IMR-90 (cell line): Measurements from ENCODE around the gene PLEK. TPM values are rescaled to one million over a fixed set of nuclear protein-coding genes. Genes with fewer than 3 reads are reported as not detected.

Experiments
- ATAC-seq: fragments of 200-7000 bp; cut with Tn5 transposase; 2 replicates; pipeline ENCODE4 v1.9.1; 2020; ENCODE audit warnings: low read depth, mild to moderate bottlenecking, moderate library complexity
- BruUV-seq: library from RNA; stranded (reverse); fragments of 400-500 nt; replicated peaks from 2 replicates; lab custom pipeline; 2021; lab: Mats Ljungman, UMichigan
- CTCF ChIA-PET: fragments of 300-600 bp; formaldehyde crosslinking; extraction: SDS; loops from one replicate; lab custom pipeline; 2021; ENCODE audit warnings: antibody characterized with exemption; lab: Yijun Ruan, JAX
- POLR2A ChIA-PET: fragments of 300-600 bp; sonication (Branson Sonifier 250); formaldehyde crosslinking; loops from one replicate; lab custom pipeline; 2022; ENCODE audit warnings: antibody characterized with exemption; ENCODE audit not compliant: unreplicated experiment; lab: Charles Lee
- DNase-seq: peaks from one replicate; pipeline ENCODE4 v3.0.0; 2013
- H2AFZ ChIP-seq: replicated peaks from 2 replicates; pipeline ENCODE3; 2013; ENCODE audit warnings: low read length, mild to moderate bottlenecking; ENCODE audit not compliant: poor library complexity
- H2AK5ac ChIP-seq: 2 replicates; pipeline ENCODE4 v1.6.1; 2013; ENCODE audit warnings: low read depth, low read length, inconsistent platforms
- H2AK9ac ChIP-seq: replicated peaks from 2 replicates; pipeline ENCODE3; 2013; ENCODE audit warnings: mild to moderate bottlenecking, low read depth, low read length, moderate library complexity; ENCODE audit not compliant: poor library complexity
- H2BK120ac ChIP-seq: 2 replicates; pipeline ENCODE4 v1.6.1; 2013; ENCODE audit warnings: low read depth, low read length, inconsistent platforms
- H2BK15ac ChIP-seq: 3 replicates; pipeline ENCODE4 v1.6.1; 2013; ENCODE audit warnings: low read depth, low read length, inconsistent platforms
- H2BK20ac ChIP-seq: 2 replicates; pipeline ENCODE4 v1.6.1; 2013; ENCODE audit warnings: low read depth, mild to moderate bottlenecking, inconsistent platforms, low read length, moderate library complexity
- H2BK5ac ChIP-seq: 2 replicates; pipeline ENCODE4 v1.6.1; 2013; ENCODE audit warnings: mild to moderate bottlenecking, low read depth, low read length, inconsistent platforms; ENCODE audit not compliant: poor library complexity, severe bottlenecking
- H3K14ac ChIP-seq: replicated peaks from 2 replicates; pipeline ENCODE4 v1.6.1; 2013; ENCODE audit warnings: low read depth, low read length, inconsistent platforms
- H3K18ac ChIP-seq: 2 replicates; pipeline ENCODE4 v1.6.1; 2013; ENCODE audit warnings: low read depth, low read length, control low read depth
- H3K23ac ChIP-seq: 2 replicates; pipeline ENCODE4 v1.6.1; 2013; ENCODE audit warnings: low read depth, low read length, inconsistent platforms
- H3K27ac ChIP-seq: 2 replicates; pipeline ENCODE4 v1.5.1; 2013; ENCODE audit warnings: mild to moderate bottlenecking, control low read depth, low read length; ENCODE audit not compliant: insufficient read depth
- H3K27me3 ChIP-seq: 2 replicates; pipeline ENCODE4 v1.6.1; 2013; ENCODE audit warnings: low read length; ENCODE audit not compliant: control insufficient read depth, insufficient read depth
- H3K36me3 ChIP-seq: 2 replicates; pipeline ENCODE4 v1.6.1; 2013; ENCODE audit warnings: low read length, mixed read lengths; ENCODE audit not compliant: control insufficient read depth, insufficient read depth
- H3K4ac ChIP-seq: 2 replicates; pipeline ENCODE4 v1.6.1; 2013; ENCODE audit warnings: low read depth, low read length, inconsistent platforms
- H3K4me1 ChIP-seq: 2 replicates; pipeline ENCODE4 v1.6.1; 2013; ENCODE audit warnings: low read length, mixed read lengths; ENCODE audit not compliant: control insufficient read depth, insufficient read depth
- H3K4me2 ChIP-seq: 2 replicates; pipeline ENCODE4 v1.6.1; 2013; ENCODE audit warnings: low read depth, mild to moderate bottlenecking, control low read depth, low read length, moderate library complexity
- H3K4me3 ChIP-seq: 2 replicates; pipeline ENCODE4 v1.5.1; 2013; ENCODE audit warnings: low read depth, mild to moderate bottlenecking, control low read depth, low read length, moderate library complexity; ENCODE audit not compliant: insufficient read depth
- H3K56ac ChIP-seq: 2 replicates; pipeline ENCODE4 v1.6.1; 2013; ENCODE audit warnings: low read length, inconsistent platforms; ENCODE audit not compliant: insufficient read depth; ENCODE audit errors: extremely low read depth
- H3K79me1 ChIP-seq, 2 experiments: 2 replicates each; pipeline ENCODE4 v1.6.1; 2013; ENCODE audit warnings: low read length in 2 of 2, inconsistent platforms in 1 of 2, low read depth in 1 of 2
- H3K9ac ChIP-seq: 2 replicates; pipeline ENCODE4 v1.6.1; 2013; ENCODE audit warnings: low read depth, low read length, control low read depth
- H3K9me1 ChIP-seq: 2 replicates; pipeline ENCODE4 v1.6.1; 2013; ENCODE audit warnings: low read length, inconsistent platforms; ENCODE audit not compliant: insufficient read depth
- H3K9me3 ChIP-seq: 2 replicates; pipeline ENCODE4 v1.6.1; 2013; ENCODE audit warnings: low read length; ENCODE audit not compliant: control insufficient read depth, insufficient read depth
- H4K20me1 ChIP-seq: 2 replicates; pipeline ENCODE4 v1.6.1; 2013; ENCODE audit warnings: low read length, inconsistent platforms; ENCODE audit not compliant: insufficient read depth
- H4K5ac ChIP-seq: 2 replicates; pipeline ENCODE4 v1.6.1; 2013; ENCODE audit warnings: mild to moderate bottlenecking, low read depth, low read length, control low read depth
- H4K8ac ChIP-seq, 2 experiments: 2 replicates each; pipeline ENCODE4 v1.6.1; 2013; ENCODE audit warnings: low read depth in 2 of 2, low read length in 2 of 2, control low read depth in 1 of 2, inconsistent platforms in 1 of 2
- H4K91ac ChIP-seq: 2 replicates; pipeline ENCODE4 v1.6.1; 2013; ENCODE audit warnings: low read depth, low read length, inconsistent platforms; ENCODE audit not compliant: insufficient read depth
- BHLHE40 ChIP-seq: fragments of 150-350 bp; IDR thresholded peaks from 2 replicates; pipeline ENCODE4 v1.6.1; 2016; ENCODE audit warnings: mild to moderate bottlenecking, low read depth, low read length
- CHD1 ChIP-seq: IDR thresholded peaks from 2 replicates; pipeline ENCODE4 v1.6.1; 2012; ENCODE audit warnings: low read depth, low read length, improper control_type of control experiment
- CTCF ChIP-seq: conservative IDR thresholded peaks from 2 replicates; pipeline ENCODE4 v1.5.1; 2012; ENCODE audit warnings: mild to moderate bottlenecking, low read depth, low read length, improper control_type of control experiment
- ELK1 ChIP-seq: fragments of 150-350 bp; IDR thresholded peaks from 2 replicates; pipeline ENCODE4 v1.6.1; 2016; ENCODE audit warnings: low read depth, mild to moderate bottlenecking, low read length, moderate library complexity, borderline replicate concordance
- FOS ChIP-seq: fragments of 150-350 bp; IDR thresholded peaks from 2 replicates; pipeline ENCODE4 v1.6.1; 2016; ENCODE audit warnings: low read depth, low read length
- MAFK ChIP-seq: IDR thresholded peaks from 2 replicates; pipeline ENCODE4 v1.6.1; 2012; ENCODE audit warnings: low read depth, low read length, improper control_type of control experiment
- MAZ ChIP-seq: IDR thresholded peaks from 2 replicates; pipeline ENCODE4 v1.6.1; 2012; ENCODE audit warnings: low read depth, mild to moderate bottlenecking, low read length, improper control_type of control experiment, moderate library complexity, borderline replicate concordance
- MXI1 ChIP-seq: IDR thresholded peaks from 2 replicates; pipeline ENCODE4 v1.6.1; 2012; ENCODE audit warnings: low read depth, mild to moderate bottlenecking, low read length, moderate library complexity, borderline replicate concordance
- NFE2L2 ChIP-seq: fragments of 150-350 bp; IDR thresholded peaks from 2 replicates; pipeline ENCODE4 v1.6.1; 2016; ENCODE audit warnings: low read depth, mild to moderate bottlenecking, low read length
- POLR2A ChIP-seq: IDR thresholded peaks from 2 replicates; pipeline ENCODE4 v1.6.1; 2012; ENCODE audit warnings: mild to moderate bottlenecking, low read depth, low read length
- RAD21 ChIP-seq: IDR thresholded peaks from 2 replicates; pipeline ENCODE4 v1.6.1; 2012; ENCODE audit warnings: low read length, improper control_type of control experiment
- RCOR1 ChIP-seq: IDR thresholded peaks from 2 replicates; pipeline ENCODE4 v1.6.1; 2012; ENCODE audit warnings: mild to moderate bottlenecking, low read length, improper control_type of control experiment; ENCODE audit not compliant: insufficient replicate concordance
- RFX5 ChIP-seq: IDR thresholded peaks from 2 replicates; pipeline ENCODE4 v1.8.0; 2012; ENCODE audit warnings: low read depth, mild to moderate bottlenecking, low read length, moderate library complexity
- SMC3 ChIP-seq: fragments of 150-350 bp; IDR thresholded peaks from 2 replicates; pipeline ENCODE4 v1.6.1; 2016; ENCODE audit warnings: low read depth, mild to moderate bottlenecking, antibody characterized with exemption, low read length, moderate library complexity
- USF2 ChIP-seq: fragments of 150-350 bp; IDR thresholded peaks from 2 replicates; pipeline ENCODE4 v1.6.1; 2017; ENCODE audit warnings: mild to moderate bottlenecking, antibody characterized with exemption, low read length, low read depth
- WGBS, 2 experiments: methylation state at CpG; one replicate each; pipeline versions ENCODE4 v1.1.5 to v1.1.7; 2013; ENCODE audit warnings: missing lambda C conversion rate in 2 of 2; ENCODE audit not compliant: insufficient read length in 1 of 2; ENCODE audit errors: extremely low coverage in 2 of 2; 5-methylcytosine and 5-hydroxymethylcytosine counted together
- dilution Hi-C: fragments of 300-500 bp; cut with HindIII; formaldehyde crosslinking; loops from one replicate; pipeline ENCODE4 v1.14.3; 2018; ENCODE audit warnings: low sequenced_read_pairs; ENCODE audit not compliant: unreplicated experiment
- in situ Hi-C: fragments of 300-500 bp; cut with MboI; formaldehyde crosslinking; loops from 3 replicates; pipeline ENCODE4 v1.14.3; 2019; ENCODE audit warnings: low sequenced_read_pairs, inconsistent platforms, mixed read lengths
- intact Hi-C: fragments of 100-400 bp; cut with micrococcal nuclease; formaldehyde crosslinking; loops from 2 replicates; pipeline ENCODE4 v1.10.0; 2022
- polyA plus RNA-seq, 3 experiments: library from polyadenylated mRNA; depleted of rRNA; stranded (reverse); fragments of >200 nt; gene quantifications; 2 replicates each; pipeline ENCODE4 v1.2.3, GENCODE V29; 2012; ENCODE audit warnings: low replicate concordance in 1 of 3
- total RNA-seq: library from RNA; depleted of rRNA; stranded (reverse); fragments of >200 nt; gene quantifications from 2 replicates; pipeline ENCODE4 v1.2.3, GENCODE V29; 2012

Gene PLEK
- total and polyA plus RNA-seq, 2 of the 4 experiments (the other 2 are of a cell fraction): under 0.01 TPM; not detected in 1

GRCh38 chr2:68345129-68345875 is 19.8 kb upstream of the PLEK start:
- DNase-seq: peak; percentile 10
- Histone ChIP-seq H2BK120ac (no peak overlapping the region), H3K9ac (no peak overlapping the region), H2BK5ac (no peak overlapping the region), H2BK20ac (peak overlapping the region; percentile 20; the same call in 1 of the 2 replicates), H3K56ac (no peak overlapping the region), H3K79me1 (no peaks in the 10 kb centered on the region), H3K4ac (no peak overlapping the region), H3K23ac (no peak overlapping the region), H3K14ac (peak overlapping the region; percentile 75), H3K27me3 (no peaks in the 10 kb centered on the region), H2AK9ac (no peak overlapping the region), H3K9me1 (no peaks in the 10 kb centered on the region), H4K8ac (no peak overlapping the region; a peak in 1 of 4 replicates), H3K4me2 (no peak overlapping the region), H2AK5ac (no peak overlapping the region), H3K36me3 (no peaks in the 10 kb centered on the region), H3K18ac (no peak overlapping the region), H3K4me1 (no peaks in the 10 kb centered on the region), H2AFZ (peak overlapping the region; percentile 63), H4K5ac (no peak overlapping the region), H4K91ac (no peak overlapping the region), H3K4me3 (no peak overlapping the region), H3K9me3 (no peaks in the 10 kb centered on the region), H2BK15ac (no peak overlapping the region; the same call in 2 of the 3 replicates), H4K20me1 (no peaks in the 10 kb centered on the region), H3K27ac (no peak overlapping the region)
- BruUV-seq: no TSS peak
- dilution Hi-C loops: no loop called here
- ATAC-seq: no peak
- intact Hi-C loops: no loop called here
- ChIA-PET CTCF (interaction anchor here (1.0 kb wide), 1 partner anchor 13 kb away, joined by 6 read pairs; no protein-coding TSS in a partner anchor), POLR2A (no interaction called here)
- in situ Hi-C loops: no loop called here
- WGBS, 2 experiments: 76% methylated on average over 5 of the region's 9 CpGs; no CpG with 5 or more reads in 1 of the 2 experiments
- TF ChIP-seq NFE2L2: no peak
- TF ChIP-seq RAD21: no peak
- TF ChIP-seq MAZ: no peak
- TF ChIP-seq ELK1: no peak
- no peak for TF ChIP-seq MAFK
- TF ChIP-seq RFX5: no peak
- TF ChIP-seq BHLHE40: no peak
- TF ChIP-seq MXI1: no peak
- no peak for TF ChIP-seq CHD1
- TF ChIP-seq POLR2A: no peak
- no peak for TF ChIP-seq FOS
- TF ChIP-seq SMC3: no peak
- no peak for TF ChIP-seq CTCF
- TF ChIP-seq USF2: no peak
- TF ChIP-seq RCOR1: no peak
